ENCODE data around the gene EPS8L2.

The EPS8L2 gene

GRCh38 chr11:760236-760635, 54.2 kb downstream of the EPS8L2 start:
- Histone ChIP-seq H3K27me3 (ENCODE audit: insufficient read depth, insufficient read length) (no peaks in the 10 kb centered on the region), H3K36me3 (ENCODE audit: insufficient read depth, insufficient read length, low read length) (peaks cover 88% of the 10 kb centered on the region), H3K4me3 (ENCODE audit: insufficient read length, low read depth) (no peak overlapping the region), H3K4me1 (ENCODE audit: insufficient read depth, insufficient read length) (peaks cover 4% of the 10 kb centered on the region), H3K9me3 (ENCODE audit: insufficient read depth, low read length) (no peaks in the 10 kb centered on the region), H3K9ac (ENCODE audit: insufficient read length, low read depth) (no peak overlapping the region)
- no peak for DNase-seq (ENCODE audit: low read depth, low spot score)
- TF ChIP-seq SUZ12 (IDR thresholded peaks at IDR 0.05; ENCODE audit: extremely low read depth, insufficient read depth, insufficient read length) (no peak), ZNF274 (IDR thresholded peaks at IDR 0.05; ENCODE audit: low read depth, low read length) (no peak), YY1 (IDR thresholded peaks at IDR 0.05; ENCODE audit: insufficient read depth, insufficient read length) (no peak)

GRCh38 chr11:761526-762108, 55.6 kb downstream of the EPS8L2 start:
- H3K9me3 ChIP-seq (ENCODE audit: insufficient read depth, low read length): no peaks in the 10 kb centered on the region
- TF ChIP-seq YY1 (IDR thresholded peaks at IDR 0.05; ENCODE audit: insufficient read depth, insufficient read length) (no peak), SUZ12 (IDR thresholded peaks at IDR 0.05; ENCODE audit: extremely low read depth, insufficient read depth, insufficient read length) (no peak), ZNF274 (IDR thresholded peaks at IDR 0.05; ENCODE audit: low read depth, low read length) (no peak)
- H3K4me3 ChIP-seq (ENCODE audit: insufficient read length, low read depth): no peak overlapping the region
- H3K9ac ChIP-seq (ENCODE audit: insufficient read length, low read depth): no peak overlapping the region
- H3K4me1 ChIP-seq (ENCODE audit: insufficient read depth, insufficient read length): peaks cover 4% of the 10 kb centered on the region
- DNase-seq (ENCODE audit: low read depth, low spot score): no peak
- H3K36me3 ChIP-seq (ENCODE audit: insufficient read depth, insufficient read length, low read length): peaks cover 88% of the 10 kb centered on the region
- no peaks in the 10 kb centered on the region for H3K27me3 ChIP-seq (ENCODE audit: insufficient read depth, insufficient read length)

- DNase-seq (ENCODE audit: low read depth, low spot score): no peak
- TF ChIP-seq SUZ12 (IDR thresholded peaks at IDR 0.05; ENCODE audit: extremely low read depth, insufficient read depth, insufficient read length) (no peak), YY1 (IDR thresholded peaks at IDR 0.05; ENCODE audit: insufficient read depth, insufficient read length) (no peak), ZNF274 (IDR thresholded peaks at IDR 0.05; ENCODE audit: low read depth, low read length) (no peak)
These were observed 56.5 kb downstream of the EPS8L2 start for GRCh38 chr11:762421-763072.

GRCh38 chr11:763073-763463, 57.0 kb downstream of the EPS8L2 start:
- Histone ChIP-seq H3K9ac (ENCODE audit: insufficient read length, low read depth) (no peak overlapping the region), H3K27me3 (ENCODE audit: insufficient read depth, insufficient read length) (no peaks in the 10 kb centered on the region), H3K36me3 (ENCODE audit: insufficient read depth, insufficient read length, low read length) (peaks cover 86% of the 10 kb centered on the region), H3K9me3 (ENCODE audit: insufficient read depth, low read length) (no peaks in the 10 kb centered on the region), H3K4me3 (ENCODE audit: insufficient read length, low read depth) (no peak overlapping the region), H3K4me1 (ENCODE audit: insufficient read depth, insufficient read length) (peaks cover 7% of the 10 kb centered on the region)
- DNase-seq (ENCODE audit: low read depth, low spot score): no peak
- no peak for TF ChIP-seq SUZ12 (IDR thresholded peaks at IDR 0.05; ENCODE audit: extremely low read depth, insufficient read depth, insufficient read length)
- no peak for TF ChIP-seq YY1 (IDR thresholded peaks at IDR 0.05; ENCODE audit: insufficient read depth, insufficient read length)
- TF ChIP-seq ZNF274 (IDR thresholded peaks at IDR 0.05; ENCODE audit: low read depth, low read length): no peak

More at GRCh38 chr11:762421-763072, 56.5 kb downstream of the EPS8L2 start:
- H3K4me3 ChIP-seq (ENCODE audit: insufficient read length, low read depth): no peak overlapping the region
- H3K9ac ChIP-seq (ENCODE audit: insufficient read length, low read depth): no peak overlapping the region
- no peaks in the 10 kb centered on the region for H3K27me3 ChIP-seq (ENCODE audit: insufficient read depth, insufficient read length)
- H3K36me3 ChIP-seq (ENCODE audit: insufficient read depth, insufficient read length, low read length): peaks cover 88% of the 10 kb centered on the region
- H3K9me3 ChIP-seq (ENCODE audit: insufficient read depth, low read length): no peaks in the 10 kb centered on the region
- peaks cover 7% of the 10 kb centered on the region for H3K4me1 ChIP-seq (ENCODE audit: insufficient read depth, insufficient read length)

- H3K4me3 ChIP-seq (ENCODE audit: insufficient read length, low read depth): no peak overlapping the region
- H3K9me3 ChIP-seq (ENCODE audit: insufficient read depth, low read length): no peaks in the 10 kb centered on the region
- peaks cover 84% of the 10 kb centered on the region for H3K36me3 ChIP-seq (ENCODE audit: insufficient read depth, insufficient read length, low read length)
These were observed 57.7 kb downstream of the EPS8L2 start for GRCh38 chr11:763549-764321.

GRCh38 chr11:764322-765024, 58.4 kb downstream of the EPS8L2 start:
- TF ChIP-seq YY1 (IDR thresholded peaks at IDR 0.05; ENCODE audit: insufficient read depth, insufficient read length) (no peak), ZNF274 (IDR thresholded peaks at IDR 0.05; ENCODE audit: low read depth, low read length) (no peak), SUZ12 (IDR thresholded peaks at IDR 0.05; ENCODE audit: extremely low read depth, insufficient read depth, insufficient read length) (no peak)
- DNase-seq (ENCODE audit: low read depth, low spot score): no peak
- no peak overlapping the region for H3K4me3 ChIP-seq (ENCODE audit: insufficient read length, low read depth)
- no peaks in the 10 kb centered on the region for H3K27me3 ChIP-seq (ENCODE audit: insufficient read depth, insufficient read length)
- H3K9ac ChIP-seq (ENCODE audit: insufficient read length, low read depth): no peak overlapping the region
- peaks cover 7% of the 10 kb centered on the region for H3K4me1 ChIP-seq (ENCODE audit: insufficient read depth, insufficient read length)
- H3K36me3 ChIP-seq (ENCODE audit: insufficient read depth, insufficient read length, low read length): peaks cover 80% of the 10 kb centered on the region
- H3K9me3 ChIP-seq (ENCODE audit: insufficient read depth, low read length): no peaks in the 10 kb centered on the region

More at GRCh38 chr11:763549-764321, 57.7 kb downstream of the EPS8L2 start:
- no peaks in the 10 kb centered on the region for H3K27me3 ChIP-seq (ENCODE audit: insufficient read depth, insufficient read length)
- no peak overlapping the region for H3K9ac ChIP-seq (ENCODE audit: insufficient read length, low read depth)
- TF ChIP-seq SUZ12 (IDR thresholded peaks at IDR 0.05; ENCODE audit: extremely low read depth, insufficient read depth, insufficient read length) (no peak), YY1 (IDR thresholded peaks at IDR 0.05; ENCODE audit: insufficient read depth, insufficient read length) (no peak), ZNF274 (IDR thresholded peaks at IDR 0.05; ENCODE audit: low read depth, low read length) (no peak)
- H3K4me1 ChIP-seq (ENCODE audit: insufficient read depth, insufficient read length): peaks cover 7% of the 10 kb centered on the region
- no peak for DNase-seq (ENCODE audit: low read depth, low spot score)

All from NT2/D1 (cell line).